ENCODE data around the gene KPRP.

DNA sequence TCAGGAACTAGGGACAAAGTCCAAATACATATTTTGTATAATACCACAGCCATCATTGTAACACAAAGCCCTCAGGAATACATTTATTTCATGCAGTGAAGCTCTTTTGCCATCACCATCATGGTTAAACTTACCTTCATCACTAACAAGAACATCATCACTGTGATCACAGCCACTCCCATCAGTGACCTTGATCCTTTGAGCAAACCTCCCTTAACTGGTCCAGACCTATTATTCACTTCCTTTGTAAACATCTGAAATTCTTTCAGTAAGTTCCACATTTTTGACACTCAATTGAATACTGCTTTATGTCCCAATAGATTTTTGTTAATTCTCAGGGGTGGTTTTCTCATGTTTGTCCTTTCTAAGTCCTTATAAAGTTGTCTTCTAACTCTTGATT lies 16.2 kb upstream of the KPRP start:
- TF ChIP-seq GATA2 (IDR thresholded peaks at IDR 0.05; ENCODE audit: low read depth, low read length) (no peak), GATA3 (IDR thresholded peaks at IDR 0.05; ENCODE audit: low read depth, low read length) (no peak)

All from SH-SY5Y (cell line).